Pulmonary artery endothelial cell (primary cell): ENCODE measurements around the gene SPATC1L. TPM values are rescaled to one million over a fixed set of nuclear protein-coding genes. Genes with fewer than 3 reads are reported as not detected.

Source experiments
- DNase-seq: peaks from one replicate; pipeline ENCODE4 v3.0.0-alpha.2; 2011; ENCODE audit warnings: low read depth, low spot score
- total RNA-seq: library from RNA; depleted of rRNA; stranded (reverse); fragments of >200 nt; gene quantifications from 2 replicates; pipeline ENCODE4 v1.2.3, GENCODE V29; 2014

SPATC1L gene
- total RNA-seq, 1 donor from 2014 or later = 7.5 TPM

- DNase-seq = no peak
These were observed 31.3 kb upstream of the SPATC1L start for GRCh38 chr21:46215436-46216131.

- DNase-seq = no peak
These were observed 30.4 kb upstream of the SPATC1L start for GRCh38 chr21:46214478-46215340.

- DNase-seq = no peak
These were observed 29.5 kb upstream of the SPATC1L start for GRCh38 chr21:46213620-46214286.

- DNase-seq = no peak
These were observed 28.6 kb upstream of the SPATC1L start for GRCh38 chr21:46212721-46213484.

GRCh38 chr21:46211786-46212720, 27.8 kb upstream of the SPATC1L start:
- no peak for DNase-seq

GRCh38 chr21:46211376-46211775, 27.1 kb upstream of the SPATC1L start:
- DNase-seq = no peak

- DNase-seq = no peak
These were observed 26.3 kb upstream of the SPATC1L start for GRCh38 chr21:46210378-46211136.

- no peak for DNase-seq
These were observed 24.8 kb upstream of the SPATC1L start for GRCh38 chr21:46208761-46209721.

GRCh38 chr21:46207920-46208591, 23.8 kb upstream of the SPATC1L start:
- no peak for DNase-seq

GRCh38 chr21:46207006-46207919, 23.0 kb upstream of the SPATC1L start:
- no peak for DNase-seq

- DNase-seq = no peak
These were observed 22.1 kb upstream of the SPATC1L start for GRCh38 chr21:46206163-46207005.

GRCh38 chr21:46205766-46206162, 21.5 kb upstream of the SPATC1L start:
- DNase-seq = no peak

- DNase-seq = no peak
These were observed 20.9 kb upstream of the SPATC1L start for GRCh38 chr21:46205166-46205565.

GRCh38 chr21:46203203-46203600, 18.9 kb upstream of the SPATC1L start:
- DNase-seq = no peak

- no peak for DNase-seq
These were observed 18.4 kb upstream of the SPATC1L start for GRCh38 chr21:46202592-46203202.
